Type B pancreatic cell (in vitro differentiated cells): ENCODE measurements around the gene GNAO1. TPM values are rescaled to one million over a fixed set of nuclear protein-coding genes. Genes with fewer than 3 reads are reported as not detected.

Source experiments
- DNase-seq: peaks from one replicate; pipeline ENCODE4 v3.0.0; 2021; ENCODE audit warnings: mixed read lengths; ENCODE audit not compliant: unreplicated experiment; ENCODE audit errors: extremely low spot score
- H3K27ac Mint-ChIP-seq: 2 replicates; pipeline ENCODE4 v1.8.0; 2021; ENCODE audit warnings: mild to moderate bottlenecking, mixed read lengths
- H3K27me3 Mint-ChIP-seq: 2 replicates; pipeline ENCODE4 v1.8.0; 2021; ENCODE audit warnings: mixed read lengths
- H3K36me3 Mint-ChIP-seq: 2 replicates; pipeline ENCODE4 v1.8.0; 2021; ENCODE audit warnings: mixed read lengths
- H3K4me1 Mint-ChIP-seq: one replicate; pipeline ENCODE4 v1.8.0; 2021; ENCODE audit warnings: mixed read lengths; ENCODE audit not compliant: unreplicated experiment
- H3K4me3 Mint-ChIP-seq: 2 replicates; pipeline ENCODE4 v1.8.0; 2021; ENCODE audit warnings: mild to moderate bottlenecking, mixed read lengths
- H3K9me3 Mint-ChIP-seq: 2 replicates; pipeline ENCODE4 v1.8.0; 2021; ENCODE audit warnings: mixed read lengths
- total RNA-seq: library from RNA; stranded (reverse); gene quantifications from 2 replicates; pipeline ENCODE4 v1.2.1, GENCODE V29; 2021; ENCODE audit warnings: low replicate concordance
- TF ChIP-seq, protein P1 (sequence below): fragments of 200-600 bp; sonication (generic); conservative IDR thresholded peaks from 2 replicates; pipeline ENCODE4 v1.5.0; 2021; ENCODE audit warnings: antibody characterized with exemption, mild to moderate bottlenecking

The GNAO1 gene
- total RNA-seq, 1 donor from 2014 or later: 13.2 TPM

DNA sequence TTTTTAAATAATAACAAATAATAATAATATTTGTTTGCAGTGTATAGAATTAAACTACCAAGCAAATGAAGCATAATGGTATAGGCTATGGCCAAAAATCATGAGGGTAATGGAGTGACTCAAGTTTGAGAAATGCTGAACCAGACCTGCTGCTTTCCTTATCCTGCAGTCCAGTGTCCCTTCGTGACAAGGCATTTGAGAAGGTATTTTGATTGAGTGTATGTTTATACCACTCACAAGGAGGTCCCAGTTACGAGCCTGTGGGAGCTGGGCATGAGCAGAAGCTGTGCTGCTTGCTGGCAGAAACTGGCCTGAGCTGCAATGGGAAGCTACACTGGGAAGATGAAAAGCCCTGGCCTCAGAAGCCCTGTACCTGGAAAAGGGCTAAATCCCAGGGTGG, 50.3 kb downstream of the GNAO1 start:
- TF ChIP-seq, protein P1, sequence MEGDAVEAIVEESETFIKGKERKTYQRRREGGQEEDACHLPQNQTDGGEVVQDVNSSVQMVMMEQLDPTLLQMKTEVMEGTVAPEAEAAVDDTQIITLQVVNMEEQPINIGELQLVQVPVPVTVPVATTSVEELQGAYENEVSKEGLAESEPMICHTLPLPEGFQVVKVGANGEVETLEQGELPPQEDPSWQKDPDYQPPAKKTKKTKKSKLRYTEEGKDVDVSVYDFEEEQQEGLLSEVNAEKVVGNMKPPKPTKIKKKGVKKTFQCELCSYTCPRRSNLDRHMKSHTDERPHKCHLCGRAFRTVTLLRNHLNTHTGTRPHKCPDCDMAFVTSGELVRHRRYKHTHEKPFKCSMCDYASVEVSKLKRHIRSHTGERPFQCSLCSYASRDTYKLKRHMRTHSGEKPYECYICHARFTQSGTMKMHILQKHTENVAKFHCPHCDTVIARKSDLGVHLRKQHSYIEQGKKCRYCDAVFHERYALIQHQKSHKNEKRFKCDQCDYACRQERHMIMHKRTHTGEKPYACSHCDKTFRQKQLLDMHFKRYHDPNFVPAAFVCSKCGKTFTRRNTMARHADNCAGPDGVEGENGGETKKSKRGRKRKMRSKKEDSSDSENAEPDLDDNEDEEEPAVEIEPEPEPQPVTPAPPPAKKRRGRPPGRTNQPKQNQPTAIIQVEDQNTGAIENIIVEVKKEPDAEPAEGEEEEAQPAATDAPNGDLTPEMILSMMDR: no peak
- Mint-ChIP-seq H3K27ac (no peak overlapping the region), H3K36me3 (no peaks in the 10 kb centered on the region), H3K9me3 (no peaks in the 10 kb centered on the region), H3K4me3 (no peak overlapping the region), H3K27me3 (no peaks in the 10 kb centered on the region), H3K4me1 (peaks cover 11% of the 10 kb centered on the region)
- DNase-seq: no peak

DNA sequence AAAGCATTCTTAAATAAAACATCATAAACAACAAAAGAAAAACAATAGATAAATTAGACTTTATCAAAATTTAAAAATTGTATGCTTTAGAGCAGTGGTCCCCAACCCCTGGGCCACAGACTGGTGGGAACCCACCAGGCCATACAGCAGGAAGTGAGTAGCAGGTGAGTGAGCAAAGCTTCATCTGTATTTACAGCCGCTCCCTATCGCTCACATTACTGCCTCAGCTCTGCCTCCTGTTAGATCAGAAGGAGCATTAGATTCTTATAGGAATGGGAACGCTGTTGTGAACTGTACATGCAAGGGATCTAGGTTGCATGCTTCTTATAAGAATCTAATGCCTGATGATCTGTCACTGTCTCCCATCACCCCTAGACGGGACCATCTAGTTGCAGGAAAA, 51.5 kb downstream of the GNAO1 start:
- peaks cover 14% of the 10 kb centered on the region for H3K4me1 Mint-ChIP-seq
- H3K36me3 Mint-ChIP-seq: no peaks in the 10 kb centered on the region
- H3K27me3 Mint-ChIP-seq: no peaks in the 10 kb centered on the region
- TF ChIP-seq, protein P1: no peak
- no peak for DNase-seq
- H3K4me3 Mint-ChIP-seq: no peak overlapping the region
- H3K27ac Mint-ChIP-seq: no peak overlapping the region
- no peaks in the 10 kb centered on the region for H3K9me3 Mint-ChIP-seq

DNA sequence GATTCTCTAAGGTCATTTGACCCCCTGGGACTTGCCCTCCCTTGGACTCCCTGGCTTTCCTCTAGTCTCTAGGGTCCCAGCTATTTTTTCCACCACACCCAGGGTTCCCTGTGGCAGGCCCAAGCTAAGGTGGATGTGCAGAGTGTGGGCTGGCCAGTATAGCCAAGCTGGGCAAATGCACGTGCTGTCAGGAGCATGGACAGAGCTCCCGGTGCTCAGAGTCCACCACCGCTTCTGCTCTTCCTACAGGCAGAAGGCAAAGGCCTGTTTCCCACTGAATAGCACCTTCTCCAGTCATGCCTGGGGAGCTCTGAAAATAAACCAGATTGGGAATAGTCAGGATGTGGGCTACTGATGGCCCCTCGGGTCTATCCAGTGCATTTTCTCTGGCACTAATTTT, 53.3 kb downstream of the GNAO1 start:
- Mint-ChIP-seq H3K27ac (no peak overlapping the region), H3K4me1 (peaks cover 14% of the 10 kb centered on the region), H3K9me3 (no peaks in the 10 kb centered on the region), H3K27me3 (no peaks in the 10 kb centered on the region), H3K4me3 (no peak overlapping the region), H3K36me3 (peaks cover 3% of the 10 kb centered on the region)
- DNase-seq: no peak
- TF ChIP-seq, protein P1: no peak

DNA sequence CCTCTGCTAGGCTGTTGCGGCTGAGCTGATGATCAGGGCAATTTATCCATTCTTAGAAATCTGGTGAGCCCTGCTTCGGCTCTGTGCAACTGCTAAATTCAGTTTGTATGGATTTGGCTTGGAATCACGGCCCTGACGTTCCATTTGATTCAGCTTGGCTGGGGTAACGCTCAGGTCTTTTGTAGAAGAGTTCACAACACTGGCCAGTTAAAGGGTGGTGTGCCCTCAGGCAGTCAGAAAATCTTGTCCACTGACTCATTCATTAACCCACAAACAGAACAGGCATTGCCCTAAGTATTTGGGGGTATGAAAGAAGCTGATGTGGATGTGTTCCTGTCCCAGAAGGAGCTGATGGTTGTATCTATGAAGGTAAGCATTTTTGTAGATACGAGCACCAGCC, 53.9 kb downstream of the GNAO1 start:
- DNase-seq: no peak
- H3K4me1 Mint-ChIP-seq: peaks cover 14% of the 10 kb centered on the region
- no peak overlapping the region for H3K27ac Mint-ChIP-seq
- no peaks in the 10 kb centered on the region for H3K27me3 Mint-ChIP-seq
- no peak overlapping the region for H3K4me3 Mint-ChIP-seq
- TF ChIP-seq, protein P1: no peak
- no peaks in the 10 kb centered on the region for H3K9me3 Mint-ChIP-seq
- peaks cover 3% of the 10 kb centered on the region for H3K36me3 Mint-ChIP-seq

DNA sequence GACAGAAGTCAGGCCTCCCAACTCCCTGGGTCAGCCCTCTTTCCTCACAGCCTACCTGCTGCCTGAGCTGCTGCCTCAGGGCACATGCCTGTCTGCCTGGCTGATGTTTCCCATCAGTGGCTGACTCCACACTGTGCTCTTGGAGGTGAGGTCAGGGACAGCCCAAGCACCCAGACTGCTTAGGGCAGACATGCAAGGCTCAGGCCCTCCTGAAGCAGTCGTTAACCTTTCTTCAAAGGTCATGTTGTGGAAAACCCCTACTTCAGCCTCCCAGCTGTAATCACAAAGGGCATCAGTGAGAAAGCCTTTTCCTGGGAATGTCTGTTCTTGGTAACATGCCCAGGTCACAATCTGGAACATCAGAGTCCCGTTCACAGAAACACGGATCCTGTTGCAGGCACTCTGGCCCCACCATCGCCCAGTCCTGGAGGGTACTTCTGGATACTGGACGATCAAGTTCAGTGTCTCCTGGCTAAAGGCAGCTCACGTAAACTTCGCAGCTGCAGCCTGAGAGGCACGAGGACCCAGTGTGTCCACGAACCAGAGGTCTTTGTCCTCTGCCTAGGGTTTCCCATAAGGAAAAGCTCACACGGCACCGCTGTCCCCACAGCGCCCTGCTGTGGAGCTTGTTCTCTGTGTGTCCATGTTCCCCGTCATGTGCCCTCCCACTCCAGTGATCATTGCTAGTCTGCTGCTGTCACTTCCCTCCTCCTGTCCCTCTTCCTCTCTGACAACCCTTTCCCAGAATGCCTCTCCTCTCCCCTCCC, 54.9 kb downstream of the GNAO1 start:
- TF ChIP-seq, protein P1: no peak
- peak overlapping the region; percentile 11 for H3K27ac Mint-ChIP-seq
- H3K27me3 Mint-ChIP-seq: no peaks in the 10 kb centered on the region
- H3K36me3 Mint-ChIP-seq: peaks cover 3% of the 10 kb centered on the region
- no peak overlapping the region for H3K4me3 Mint-ChIP-seq
- peaks cover 14% of the 10 kb centered on the region for H3K4me1 Mint-ChIP-seq
- no peak for DNase-seq
- H3K9me3 Mint-ChIP-seq: no peaks in the 10 kb centered on the region
